ENCODE results near the gene PDGFC.

DNA sequence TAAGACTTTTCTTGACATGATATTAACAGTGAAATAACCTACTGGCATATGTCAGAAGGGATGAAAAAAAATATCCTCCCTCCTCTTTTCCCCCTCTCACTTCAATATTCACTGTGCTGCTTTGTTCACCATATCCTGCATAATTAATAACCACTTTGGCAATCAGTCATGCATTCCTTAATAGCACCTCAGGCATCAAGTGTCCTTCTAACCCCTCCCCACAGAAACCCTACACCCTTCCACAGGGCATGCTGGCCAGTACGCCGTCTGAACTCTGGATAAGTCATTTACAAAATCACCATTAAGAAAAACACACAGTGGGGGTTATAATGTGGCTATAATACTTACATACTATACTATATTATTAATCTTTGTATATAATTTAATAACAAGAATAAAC is 165.9 kb downstream of the PDGFC start:
- TF ChIP-seq POLR2AphosphoS5 (IDR thresholded peaks at IDR 0.05) = no peak
- TF ChIP-seq, protein P1, sequence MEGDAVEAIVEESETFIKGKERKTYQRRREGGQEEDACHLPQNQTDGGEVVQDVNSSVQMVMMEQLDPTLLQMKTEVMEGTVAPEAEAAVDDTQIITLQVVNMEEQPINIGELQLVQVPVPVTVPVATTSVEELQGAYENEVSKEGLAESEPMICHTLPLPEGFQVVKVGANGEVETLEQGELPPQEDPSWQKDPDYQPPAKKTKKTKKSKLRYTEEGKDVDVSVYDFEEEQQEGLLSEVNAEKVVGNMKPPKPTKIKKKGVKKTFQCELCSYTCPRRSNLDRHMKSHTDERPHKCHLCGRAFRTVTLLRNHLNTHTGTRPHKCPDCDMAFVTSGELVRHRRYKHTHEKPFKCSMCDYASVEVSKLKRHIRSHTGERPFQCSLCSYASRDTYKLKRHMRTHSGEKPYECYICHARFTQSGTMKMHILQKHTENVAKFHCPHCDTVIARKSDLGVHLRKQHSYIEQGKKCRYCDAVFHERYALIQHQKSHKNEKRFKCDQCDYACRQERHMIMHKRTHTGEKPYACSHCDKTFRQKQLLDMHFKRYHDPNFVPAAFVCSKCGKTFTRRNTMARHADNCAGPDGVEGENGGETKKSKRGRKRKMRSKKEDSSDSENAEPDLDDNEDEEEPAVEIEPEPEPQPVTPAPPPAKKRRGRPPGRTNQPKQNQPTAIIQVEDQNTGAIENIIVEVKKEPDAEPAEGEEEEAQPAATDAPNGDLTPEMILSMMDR (IDR thresholded peaks at IDR 0.05) = no peak

All from gastroesophageal sphincter (tissue), 3 donors.